ENCODE results near the gene TNRC6B. TPM values are rescaled to one million over a fixed set of nuclear protein-coding genes. Genes with fewer than 3 reads are reported as not detected.
"Not testable (repeated sequence)": the region's sequence is repeated elsewhere in the genome, so short reads cannot be mapped to it uniquely, and the experiment has no call there.

Gene TNRC6B
- total RNA-seq, 1 experiment from 2014 or later: 50.4 TPM

- TF ChIP-seq ATF2 (CRISPR knock-in tag; IDR thresholded peaks at IDR 0.05; ENCODE audit: borderline replicate concordance, low read depth): no peak
- TF ChIP-seq NR3C1 (CRISPR knock-in tag; conservative IDR thresholded peaks at IDR 0.05; ENCODE audit: low read depth): no peak
- TF ChIP-seq ELF4 (CRISPR knock-in tag; IDR thresholded peaks at IDR 0.05; ENCODE audit: low read depth): no peak
- TF ChIP-seq ZNF219 (CRISPR knock-in tag; IDR thresholded peaks at IDR 0.05; ENCODE audit: borderline replicate concordance): no peak
- no peak for TF ChIP-seq NFATC4 (CRISPR knock-in tag; IDR thresholded peaks at IDR 0.05)
- TF ChIP-seq SMAD3 (CRISPR knock-in tag; IDR thresholded peaks at IDR 0.05; ENCODE audit: borderline replicate concordance): no peak
- TF ChIP-seq OVOL2 (CRISPR knock-in tag; IDR thresholded peaks at IDR 0.05; ENCODE audit: borderline replicate concordance): no peak
- TF ChIP-seq, protein P1, sequence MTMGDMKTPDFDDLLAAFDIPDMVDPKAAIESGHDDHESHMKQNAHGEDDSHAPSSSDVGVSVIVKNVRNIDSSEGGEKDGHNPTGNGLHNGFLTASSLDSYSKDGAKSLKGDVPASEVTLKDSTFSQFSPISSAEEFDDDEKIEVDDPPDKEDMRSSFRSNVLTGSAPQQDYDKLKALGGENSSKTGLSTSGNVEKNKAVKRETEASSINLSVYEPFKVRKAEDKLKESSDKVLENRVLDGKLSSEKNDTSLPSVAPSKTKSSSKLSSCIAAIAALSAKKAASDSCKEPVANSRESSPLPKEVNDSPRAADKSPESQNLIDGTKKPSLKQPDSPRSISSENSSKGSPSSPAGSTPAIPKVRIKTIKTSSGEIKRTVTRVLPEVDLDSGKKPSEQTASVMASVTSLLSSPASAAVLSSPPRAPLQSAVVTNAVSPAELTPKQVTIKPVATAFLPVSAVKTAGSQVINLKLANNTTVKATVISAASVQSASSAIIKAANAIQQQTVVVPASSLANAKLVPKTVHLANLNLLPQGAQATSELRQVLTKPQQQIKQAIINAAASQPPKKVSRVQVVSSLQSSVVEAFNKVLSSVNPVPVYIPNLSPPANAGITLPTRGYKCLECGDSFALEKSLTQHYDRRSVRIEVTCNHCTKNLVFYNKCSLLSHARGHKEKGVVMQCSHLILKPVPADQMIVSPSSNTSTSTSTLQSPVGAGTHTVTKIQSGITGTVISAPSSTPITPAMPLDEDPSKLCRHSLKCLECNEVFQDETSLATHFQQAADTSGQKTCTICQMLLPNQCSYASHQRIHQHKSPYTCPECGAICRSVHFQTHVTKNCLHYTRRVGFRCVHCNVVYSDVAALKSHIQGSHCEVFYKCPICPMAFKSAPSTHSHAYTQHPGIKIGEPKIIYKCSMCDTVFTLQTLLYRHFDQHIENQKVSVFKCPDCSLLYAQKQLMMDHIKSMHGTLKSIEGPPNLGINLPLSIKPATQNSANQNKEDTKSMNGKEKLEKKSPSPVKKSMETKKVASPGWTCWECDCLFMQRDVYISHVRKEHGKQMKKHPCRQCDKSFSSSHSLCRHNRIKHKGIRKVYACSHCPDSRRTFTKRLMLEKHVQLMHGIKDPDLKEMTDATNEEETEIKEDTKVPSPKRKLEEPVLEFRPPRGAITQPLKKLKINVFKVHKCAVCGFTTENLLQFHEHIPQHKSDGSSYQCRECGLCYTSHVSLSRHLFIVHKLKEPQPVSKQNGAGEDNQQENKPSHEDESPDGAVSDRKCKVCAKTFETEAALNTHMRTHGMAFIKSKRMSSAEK (CRISPR knock-in tag; IDR thresholded peaks at IDR 0.05; ENCODE audit: borderline replicate concordance): no peak
- TF ChIP-seq MYBL2 (CRISPR knock-in tag; IDR thresholded peaks at IDR 0.05): no peak
- TF ChIP-seq ZBTB21 (CRISPR knock-in tag; IDR thresholded peaks at IDR 0.05; ENCODE audit: borderline replicate concordance): no peak
- no peak for TF ChIP-seq ZNF396 (CRISPR knock-in tag; IDR thresholded peaks at IDR 0.05; ENCODE audit: borderline replicate concordance)
- TF ChIP-seq ZSCAN18 (CRISPR knock-in tag; IDR thresholded peaks at IDR 0.05): no peak
Measured at GRCh38 chr22:40220316-40221054, 42.8 kb downstream of the TNRC6B start (continued).

DNA sequence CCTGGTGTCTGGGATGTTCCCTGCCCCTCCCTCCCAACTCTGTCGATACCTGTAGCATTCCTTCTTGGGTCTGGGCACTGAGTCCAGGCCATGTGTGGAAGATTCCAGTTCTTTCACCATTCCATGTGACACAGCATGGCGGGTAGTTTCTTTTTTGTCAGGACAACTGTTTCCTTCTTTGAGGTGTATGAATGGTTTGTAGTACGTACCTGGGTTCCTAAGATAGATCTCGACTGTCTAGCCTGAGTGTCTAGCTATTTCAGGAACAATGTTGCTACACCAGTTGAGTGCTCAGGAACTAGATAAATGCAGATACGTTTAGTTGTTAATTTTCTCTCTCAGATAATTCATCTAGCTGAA lies 43.3 kb downstream of the TNRC6B start:
- Mint-ChIP-seq H3K36me3 (no peaks in the 10 kb centered on the region), H3K27me3 (ENCODE audit: low read depth) (no peaks in the 10 kb centered on the region), H3K9me3 (no peaks in the 10 kb centered on the region), H3K4me3 (no peak overlapping the region), H3K4me1 (peaks cover 75% of the 10 kb centered on the region), H3K27ac (peak overlapping the region; percentile 41)
- CTCF ChIA-PET: interaction anchor here (2.1 kb wide), 1 partner anchor 27 kb away, joined by 7 read pairs; no protein-coding TSS in a partner anchor
- no peak for DNase-seq (ENCODE audit: low spot score)
- POLR2A ChIA-PET: interaction anchor here (0.7 kb wide), 1 partner anchor 40 kb away, joined by 3 read pairs; no protein-coding TSS in a partner anchor
- ATAC-seq: no peak
- no peak for TF ChIP-seq ZBTB43 (CRISPR knock-in tag; IDR thresholded peaks at IDR 0.05)

DNA sequence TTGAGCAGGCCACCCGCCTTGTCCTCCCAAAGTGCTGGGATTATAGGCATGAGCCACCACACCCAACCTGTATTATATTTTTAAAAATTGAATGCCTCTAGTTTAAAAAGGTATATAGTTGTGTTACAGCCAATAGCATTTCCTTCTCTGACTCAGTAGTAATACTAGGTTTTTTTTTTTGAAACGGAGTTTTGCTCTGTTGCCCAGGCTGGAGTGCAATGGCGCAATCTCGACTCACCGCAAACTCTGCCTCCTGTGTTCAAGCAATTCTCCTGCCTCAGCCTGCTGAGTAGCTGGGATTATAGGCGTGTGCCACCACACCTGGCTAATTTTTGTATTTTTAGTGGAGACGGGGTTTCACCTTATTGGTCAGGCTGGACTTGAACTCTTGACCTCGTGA lies 45.3 kb downstream of the TNRC6B start:
- DNase-seq (ENCODE audit: low spot score); ATAC-seq; H3K27me3 Mint-ChIP-seq (ENCODE audit: low read depth); H3K27ac Mint-ChIP-seq; H3K4me3 Mint-ChIP-seq; POLR2A ChIA-PET; H3K9me3 Mint-ChIP-seq; CTCF ChIA-PET; H3K36me3 Mint-ChIP-seq: not testable (repeated sequence)
- H3K4me1 Mint-ChIP-seq: peaks cover 70% of the 10 kb centered on the region
